Uterus (tissue), 2 donors: ENCODE data around the gene ULBP3.

ENCODE experiments used
- CTCF ChIP-seq, 4 experiments: fragments of 200-600 bp in 2 of 4; fragments of 450-650 bp in 2 of 4; sonication (generic) in 2 of 4; IDR thresholded peaks; one replicate each; pipeline ENCODE4 v1.5.1; 2016 to 2019; ENCODE audit warnings: antibody characterized with exemption in 4 of 4, mild to moderate bottlenecking in 2 of 4, moderate library complexity in 1 of 4
- POLR2A ChIP-seq, 2 donors: fragments of 450-650 bp; IDR thresholded peaks; one replicate each; pipeline ENCODE4 v1.6.1; 2016; ENCODE audit warnings: antibody characterized with exemption in 2 of 2, mild to moderate bottlenecking in 1 of 2, moderate library complexity in 1 of 2

- TF ChIP-seq CTCF (IDR thresholded peaks at IDR 0.05) (no peak), POLR2A (IDR thresholded peaks at IDR 0.05) (no peak)
Observed at GRCh38 chr6:150024646-150025155, 44.2 kb downstream of the ULBP3 start.
